Osteocyte (in vitro differentiated cells): ENCODE data around the gene BRD7. TPM values are rescaled to one million over a fixed set of nuclear protein-coding genes. Genes with fewer than 3 reads are reported as not detected.

ENCODE experiments used
- DNase-seq: peaks from one replicate; pipeline ENCODE4 v3.0.0; 2021; ENCODE audit warnings: mixed read lengths; ENCODE audit not compliant: unreplicated experiment; ENCODE audit errors: extremely low spot score
- H3K27ac Mint-ChIP-seq: one replicate; pipeline ENCODE4 v1.8.0; 2021; ENCODE audit warnings: mild to moderate bottlenecking, mixed read lengths; ENCODE audit not compliant: unreplicated experiment
- H3K27me3 Mint-ChIP-seq: one replicate; pipeline ENCODE4 v1.8.0; 2021; ENCODE audit warnings: mixed read lengths; ENCODE audit not compliant: unreplicated experiment
- H3K36me3 Mint-ChIP-seq: one replicate; pipeline ENCODE4 v1.8.0; 2021; ENCODE audit warnings: mixed read lengths; ENCODE audit not compliant: unreplicated experiment
- H3K4me1 Mint-ChIP-seq: one replicate; pipeline ENCODE4 v1.8.0; 2021; ENCODE audit warnings: mixed read lengths; ENCODE audit not compliant: unreplicated experiment
- H3K4me3 Mint-ChIP-seq: one replicate; pipeline ENCODE4 v1.8.0; 2021; ENCODE audit warnings: mild to moderate bottlenecking, moderate library complexity, mixed read lengths; ENCODE audit not compliant: unreplicated experiment
- H3K9me3 Mint-ChIP-seq: one replicate; pipeline ENCODE4 v1.8.0; 2021; ENCODE audit warnings: mixed read lengths; ENCODE audit not compliant: unreplicated experiment
- CTCF ChIP-seq: fragments of 200-600 bp; sonication (generic); IDR thresholded peaks from 2 replicates; pipeline ENCODE4 v1.5.0; 2021; ENCODE audit warnings: antibody characterized with exemption, mild to moderate bottlenecking, moderate library complexity
- total RNA-seq: library from RNA; stranded (reverse); gene quantifications from 2 replicates; pipeline ENCODE4 v1.2.1, GENCODE V29; 2021

The BRD7 gene
- total RNA-seq, 1 donor from 2014 or later, result 72.3 TPM

GRCh38 chr16:50407351-50407750, 38.6 kb upstream of the BRD7 start:
- H3K9me3 Mint-ChIP-seq, result peaks cover 6% of the 10 kb centered on the region
- H3K27ac Mint-ChIP-seq, result no peak overlapping the region
- no peak for TF ChIP-seq CTCF
- DNase-seq, result peak; percentile 76
- H3K4me1 Mint-ChIP-seq, result no peaks in the 10 kb centered on the region
- H3K27me3 Mint-ChIP-seq, result peaks cover 6% of the 10 kb centered on the region
- no peak overlapping the region for H3K4me3 Mint-ChIP-seq
- no peaks in the 10 kb centered on the region for H3K36me3 Mint-ChIP-seq

- Mint-ChIP-seq H3K4me1 (no peaks in the 10 kb centered on the region), H3K4me3 (no peak overlapping the region), H3K27ac (no peak overlapping the region), H3K27me3 (peaks cover 6% of the 10 kb centered on the region), H3K9me3 (no peaks in the 10 kb centered on the region), H3K36me3 (no peaks in the 10 kb centered on the region)
- TF ChIP-seq CTCF, result no peak
- DNase-seq, result peak; percentile 78
Measured at GRCh38 chr16:50403491-50403890, 34.7 kb upstream of the BRD7 start.

- H3K27ac Mint-ChIP-seq, result no peak overlapping the region
- no peak for TF ChIP-seq CTCF
- DNase-seq, result peak; percentile 63
- H3K9me3 Mint-ChIP-seq, result no peaks in the 10 kb centered on the region
- no peaks in the 10 kb centered on the region for H3K4me1 Mint-ChIP-seq
- H3K4me3 Mint-ChIP-seq, result no peak overlapping the region
- H3K36me3 Mint-ChIP-seq, result no peaks in the 10 kb centered on the region
- H3K27me3 Mint-ChIP-seq, result peaks cover 4% of the 10 kb centered on the region
Measured at GRCh38 chr16:50402298-50402895, 33.6 kb upstream of the BRD7 start.

- H3K27me3 Mint-ChIP-seq, result peaks cover 4% of the 10 kb centered on the region
- H3K27ac Mint-ChIP-seq, result no peak overlapping the region
- peak; percentile 64 for DNase-seq
- H3K4me3 Mint-ChIP-seq, result no peak overlapping the region
- H3K4me1 Mint-ChIP-seq, result no peaks in the 10 kb centered on the region
- no peaks in the 10 kb centered on the region for H3K9me3 Mint-ChIP-seq
- H3K36me3 Mint-ChIP-seq, result no peaks in the 10 kb centered on the region
- TF ChIP-seq CTCF, result no peak
Measured at GRCh38 chr16:50401355-50401754, 32.6 kb upstream of the BRD7 start.

- DNase-seq, result peak; percentile 59
- no peak overlapping the region for H3K27ac Mint-ChIP-seq
- no peaks in the 10 kb centered on the region for H3K36me3 Mint-ChIP-seq
- no peak overlapping the region for H3K4me3 Mint-ChIP-seq
- H3K27me3 Mint-ChIP-seq, result peaks cover 4% of the 10 kb centered on the region
- no peak for TF ChIP-seq CTCF
- no peaks in the 10 kb centered on the region for H3K4me1 Mint-ChIP-seq
- no peaks in the 10 kb centered on the region for H3K9me3 Mint-ChIP-seq
Measured at GRCh38 chr16:50400967-50401348, 32.2 kb upstream of the BRD7 start.
